RWPE1 (cell line): Measurements from ENCODE around the gene DIDO1.
A peak's percentile ranks its signal among the peaks of the same experiment; 100 is the strongest.

Source experiments
- CTCF ChIA-PET: fragments of 350-600 bp; sonication (Branson Sonifier 250); formaldehyde crosslinking; extraction: SDS; loops from one replicate; lab custom pipeline; 2021; lab: Yijun Ruan, JAX
- POLR2A ChIA-PET: fragments of 400-600 bp; formaldehyde crosslinking; extraction: SDS; loops from one replicate; lab custom pipeline; 2020; ENCODE audit warnings: antibody characterized with exemption; ENCODE audit not compliant: low non-redundant PET; lab: Yijun Ruan, JAX
- DNase-seq: peaks from one replicate; pipeline ENCODE4 v3.0.0; 2012; ENCODE audit warnings: low spot score
- H3K27ac ChIP-seq: fragments of 450-650 bp; 2 replicates; pipeline ENCODE4 v1.5.1; 2017
- TF ChIP-seq, protein P1 (sequence below): fragments of 450-650 bp; conservative IDR thresholded peaks from 2 replicates; pipeline ENCODE4 v1.5.1; 2017; ENCODE audit warnings: low read depth, mild to moderate bottlenecking

The DIDO1 gene

DNA sequence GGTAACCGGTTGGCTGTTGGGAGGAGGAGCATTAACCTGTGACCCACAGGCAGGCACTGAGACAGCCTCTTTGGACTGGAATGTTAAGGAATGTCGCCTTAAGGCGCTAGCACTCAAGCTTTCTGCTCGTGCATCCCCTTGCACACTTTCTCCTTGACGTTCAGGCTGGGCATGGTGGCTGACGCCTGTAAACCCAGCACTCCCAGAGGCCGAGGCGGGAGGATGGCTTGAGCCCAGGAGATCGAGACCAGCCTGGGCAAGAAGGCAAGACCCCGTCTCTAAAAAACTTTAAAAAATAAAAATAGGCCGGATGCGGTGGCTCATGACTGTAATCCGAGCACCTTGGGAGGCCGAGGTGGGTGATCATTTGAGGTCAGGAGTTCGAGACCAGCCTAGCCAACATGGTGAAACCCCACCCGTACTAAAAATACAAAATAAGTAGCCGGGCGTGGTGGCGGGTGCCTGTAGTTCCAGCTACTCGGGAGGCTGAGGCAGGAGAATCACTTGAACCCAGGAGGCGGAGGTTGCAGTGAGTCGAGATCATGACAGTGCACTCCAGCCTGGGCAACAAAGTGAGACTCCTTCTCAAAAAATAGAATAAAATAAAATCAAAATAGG lies 9.8 kb upstream of the DIDO1 start:
- TF ChIP-seq, protein P1, sequence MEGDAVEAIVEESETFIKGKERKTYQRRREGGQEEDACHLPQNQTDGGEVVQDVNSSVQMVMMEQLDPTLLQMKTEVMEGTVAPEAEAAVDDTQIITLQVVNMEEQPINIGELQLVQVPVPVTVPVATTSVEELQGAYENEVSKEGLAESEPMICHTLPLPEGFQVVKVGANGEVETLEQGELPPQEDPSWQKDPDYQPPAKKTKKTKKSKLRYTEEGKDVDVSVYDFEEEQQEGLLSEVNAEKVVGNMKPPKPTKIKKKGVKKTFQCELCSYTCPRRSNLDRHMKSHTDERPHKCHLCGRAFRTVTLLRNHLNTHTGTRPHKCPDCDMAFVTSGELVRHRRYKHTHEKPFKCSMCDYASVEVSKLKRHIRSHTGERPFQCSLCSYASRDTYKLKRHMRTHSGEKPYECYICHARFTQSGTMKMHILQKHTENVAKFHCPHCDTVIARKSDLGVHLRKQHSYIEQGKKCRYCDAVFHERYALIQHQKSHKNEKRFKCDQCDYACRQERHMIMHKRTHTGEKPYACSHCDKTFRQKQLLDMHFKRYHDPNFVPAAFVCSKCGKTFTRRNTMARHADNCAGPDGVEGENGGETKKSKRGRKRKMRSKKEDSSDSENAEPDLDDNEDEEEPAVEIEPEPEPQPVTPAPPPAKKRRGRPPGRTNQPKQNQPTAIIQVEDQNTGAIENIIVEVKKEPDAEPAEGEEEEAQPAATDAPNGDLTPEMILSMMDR: no peak
- POLR2A ChIA-PET: no interaction called here
- CTCF ChIA-PET: interaction anchor here (0.8 to 1.4 kb wide), 2 partner anchors 9 to 36 kb away, joined by 3 to 12 read pairs; no protein-coding TSS in a partner anchor
- DNase-seq: no peak
- H3K27ac ChIP-seq: peak overlapping the region; percentile 90

DNA sequence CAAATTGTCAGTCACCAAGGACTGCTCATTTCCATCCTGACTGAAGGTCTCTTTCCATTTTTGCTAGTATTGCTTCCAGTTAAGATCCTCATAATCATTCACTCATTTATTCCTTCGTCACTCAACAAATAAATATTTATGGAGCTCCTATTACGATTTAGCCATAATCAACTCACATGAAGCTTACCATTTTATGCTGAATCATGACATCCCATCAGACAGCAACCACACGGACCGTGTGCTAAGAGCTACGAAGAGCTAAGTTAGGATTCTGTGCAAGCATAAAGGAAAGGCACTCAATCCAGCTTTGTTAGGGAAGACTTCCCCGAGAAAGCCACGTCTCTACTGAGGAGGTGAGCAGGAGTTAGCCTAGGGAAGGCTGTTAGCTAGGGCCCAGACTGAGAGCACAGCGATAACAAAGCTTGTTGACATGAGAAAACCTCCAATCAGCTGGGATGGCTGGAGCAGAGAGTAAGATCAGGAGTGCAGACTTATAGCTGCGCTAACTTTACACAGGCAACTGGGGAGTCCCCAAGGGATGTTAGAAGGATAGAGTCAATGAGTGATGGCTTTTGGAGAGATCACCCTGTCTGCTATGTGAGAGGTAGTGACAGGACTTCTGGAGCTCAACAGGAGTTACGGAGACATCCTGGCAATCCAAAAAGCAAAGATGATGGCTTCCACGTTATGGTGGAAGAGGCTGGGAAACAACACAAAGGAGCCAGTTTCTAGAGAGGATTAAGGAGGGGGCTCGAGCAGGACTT lies 9.1 kb upstream of the DIDO1 start:
- CTCF ChIA-PET: interaction anchor here (0.6 to 1.8 kb wide), 2 partner anchors 9 to 35 kb away, joined by 4 to 6 read pairs; no protein-coding TSS in a partner anchor
- POLR2A ChIA-PET: no interaction called here
- no peak for DNase-seq
- TF ChIP-seq, protein P1: no peak
- peak overlapping the region; percentile 90 for H3K27ac ChIP-seq

DNA sequence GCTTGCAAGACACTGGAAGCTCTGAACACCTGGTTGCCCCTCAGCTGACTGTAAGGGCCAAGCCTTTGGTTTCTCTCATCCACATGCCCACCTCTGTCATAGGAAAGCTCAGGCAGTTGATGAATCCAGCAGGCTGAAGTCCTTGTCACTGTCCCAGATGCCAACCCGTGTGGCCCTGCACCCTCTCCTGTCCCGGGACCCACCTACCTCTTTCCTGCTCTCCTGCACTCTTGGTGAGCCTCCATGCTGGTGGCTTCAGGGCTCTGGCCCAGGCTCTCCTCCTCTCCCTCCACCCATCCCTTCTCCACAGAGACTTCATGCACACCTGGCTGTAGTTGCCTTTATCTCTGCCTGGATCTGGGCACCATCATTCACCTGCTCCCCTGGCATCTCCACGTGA lies 7.7 kb upstream of the DIDO1 start:
- CTCF ChIA-PET: interaction anchor here (0.6 to 1.8 kb wide), 3 partner anchors 34 to 950 kb away, joined by 3 to 7 read pairs (median 6); no protein-coding TSS in a partner anchor
- peak overlapping the region; percentile 37 for H3K27ac ChIP-seq
- no peak for DNase-seq
- POLR2A ChIA-PET: no interaction called here
- TF ChIP-seq, protein P1: no peak

DNA sequence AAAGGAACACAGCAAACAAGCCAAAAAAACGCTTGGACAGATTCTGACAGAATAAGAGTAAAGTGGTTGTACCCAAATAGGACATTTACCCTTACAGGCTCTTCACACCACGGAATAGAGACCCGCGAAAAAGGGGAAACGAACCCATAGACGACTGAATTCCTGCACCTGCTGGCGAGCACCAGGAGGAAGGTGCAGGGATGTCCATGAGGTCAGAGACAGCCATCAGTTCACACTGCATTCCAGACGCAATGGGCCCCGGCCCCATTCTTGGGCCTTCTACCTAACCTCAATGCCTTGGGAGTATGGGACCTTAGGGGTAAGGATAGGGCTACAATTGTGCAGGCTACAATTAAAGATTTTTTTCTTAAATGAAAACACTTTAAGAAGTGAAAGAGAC lies 5.2 kb upstream of the DIDO1 start:
- peak overlapping the region; percentile 60; the same call in 1 of the 2 replicates for H3K27ac ChIP-seq
- ChIA-PET POLR2A (no interaction called here), CTCF (no interaction called here)

DNA sequence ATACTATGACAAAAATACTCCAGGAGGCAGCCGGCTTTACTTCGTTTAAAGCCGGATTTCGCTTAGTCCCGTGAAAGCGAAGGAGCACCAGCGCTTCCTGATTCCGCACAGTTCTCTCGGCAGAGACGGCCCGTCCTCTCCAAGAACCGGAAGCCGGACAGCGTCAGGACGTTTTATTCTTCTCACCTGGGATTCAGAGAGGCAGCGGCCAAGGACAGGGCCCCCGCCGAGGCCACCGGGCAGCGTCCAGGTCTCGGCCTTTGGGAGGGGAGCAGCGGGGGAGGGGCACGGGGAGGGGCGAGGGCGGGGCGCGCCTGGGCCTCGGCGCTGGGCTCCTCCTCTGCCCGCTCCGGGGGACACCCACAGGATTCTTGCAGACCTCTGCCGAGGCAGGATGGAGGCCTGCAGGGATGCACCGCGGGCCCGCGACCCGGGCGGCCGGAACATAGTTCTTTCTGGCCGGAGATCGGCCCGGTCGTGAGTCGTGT lies 2.8 kb upstream of the DIDO1 start:
- DNase-seq: peak; percentile 90
- ChIA-PET POLR2A (no interaction called here), CTCF (interaction anchor here (0.8 kb wide), 1 partner anchor 44 kb away, joined by 5 read pairs; no protein-coding TSS in a partner anchor)
- peak overlapping the region; percentile 95 for H3K27ac ChIP-seq
- TF ChIP-seq, protein P1: no peak

More for the DNA sequence above, 5.2 kb upstream of the DIDO1 start:
- no peak for DNase-seq
- TF ChIP-seq, protein P1: no peak

DNA sequence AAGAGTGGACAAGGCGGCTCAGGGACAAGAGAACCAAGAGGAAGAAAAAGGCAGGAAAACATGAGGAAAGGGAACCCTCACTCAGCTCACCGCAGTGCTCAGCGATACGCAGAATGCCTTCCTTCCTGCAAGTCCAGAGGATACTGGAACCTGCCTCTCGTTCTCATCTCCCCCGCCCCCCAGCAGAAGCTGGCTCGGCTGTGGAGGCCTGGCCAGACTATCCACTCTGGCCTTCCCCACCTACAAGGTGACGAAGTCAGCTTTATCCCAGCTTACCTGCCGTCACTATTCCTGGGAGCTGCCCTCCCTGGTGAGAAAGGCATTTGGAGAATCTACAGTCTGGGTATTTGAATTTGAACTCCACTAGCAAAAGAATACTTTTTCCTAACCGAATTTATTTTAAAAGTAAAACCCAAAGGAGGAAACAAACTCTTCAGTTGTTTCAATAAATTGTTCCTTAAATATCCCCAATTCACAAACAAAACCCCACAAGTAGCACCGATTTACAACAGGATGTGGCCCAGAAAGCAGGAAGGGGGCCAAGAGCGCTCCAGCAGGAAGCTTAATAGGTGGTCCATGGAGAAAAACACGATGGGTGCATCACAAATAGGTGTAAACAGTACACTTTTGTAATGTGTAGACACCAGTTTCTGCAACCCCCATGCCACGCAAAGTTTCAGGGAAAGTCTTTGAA lies 2.1 kb upstream of the DIDO1 start:
- H3K27ac ChIP-seq: peak overlapping the region; percentile 95
- ChIA-PET POLR2A (interaction anchor here (0.6 to 1.5 kb wide), 2 partner anchors 9 to 76 kb away, joined by 3 to 5 read pairs; no protein-coding TSS in a partner anchor), CTCF (interaction anchor here (0.8 to 1.0 kb wide), 2 partner anchors 44 to 53 kb away, joined by 3 to 5 read pairs; no protein-coding TSS in a partner anchor)
- TF ChIP-seq, protein P1: no peak
- no peak for DNase-seq
